GDM1 (cell line): ENCODE results near the gene S100B.
"Not testable (repeated sequence)": the region's sequence is repeated elsewhere in the genome, so short reads cannot be mapped to it uniquely, and the experiment has no call there.

Source experiments
- DNase-seq: peaks from one replicate; lab custom pipeline; 2025; lab: John Stamatoyannopoulos, UW

The S100B gene

GRCh38 chr21:46600978-46601377, 3.9 kb downstream of the S100B start:
- no peak for DNase-seq

DNA sequence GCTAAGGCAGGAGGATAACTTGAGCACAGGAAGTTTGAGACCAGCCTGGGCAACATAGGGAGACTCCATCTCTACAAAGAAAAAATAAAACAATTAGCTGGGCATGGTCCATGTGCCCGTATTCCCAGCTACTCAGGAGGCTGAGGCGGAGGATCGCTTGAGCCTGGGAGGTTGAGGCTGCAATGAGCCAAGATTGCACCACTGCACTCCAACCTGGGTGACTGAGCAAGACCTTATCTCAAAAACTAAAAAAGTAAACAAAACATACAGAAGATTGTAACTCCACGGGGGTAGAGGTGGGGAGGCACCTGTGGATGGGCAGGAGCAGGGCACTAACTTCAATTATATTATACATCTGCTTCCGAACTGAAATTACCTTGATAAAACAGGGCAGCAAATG, 4.6 kb downstream of the S100B start:
- DNase-seq = no peak

- no peak for DNase-seq
Observed at GRCh38 chr21:46598581-46599572, 6.0 kb downstream of the S100B start.

DNA sequence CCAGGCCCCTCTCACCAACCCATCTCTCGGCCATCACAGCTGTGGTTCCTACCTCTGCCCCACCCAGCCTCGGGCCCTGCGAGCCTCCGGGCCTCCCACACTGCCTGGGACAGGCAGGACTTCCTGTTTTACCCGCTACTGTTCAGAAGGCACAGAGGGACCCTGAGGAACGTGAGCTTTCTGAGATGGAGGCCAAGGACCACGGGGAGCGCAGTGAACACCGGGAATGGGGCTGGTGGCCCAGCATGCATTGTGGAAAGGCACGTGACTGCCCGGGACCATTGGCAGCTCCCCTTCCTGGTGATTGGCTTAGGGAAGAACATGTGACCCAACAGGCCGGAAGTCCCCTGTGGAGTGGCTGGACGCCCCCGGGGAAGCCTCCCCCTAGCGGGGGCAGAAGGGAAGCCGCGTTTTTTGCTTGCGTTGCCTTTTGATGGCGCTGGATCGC, 7.0 kb downstream of the S100B start:
- no peak for DNase-seq

DNA sequence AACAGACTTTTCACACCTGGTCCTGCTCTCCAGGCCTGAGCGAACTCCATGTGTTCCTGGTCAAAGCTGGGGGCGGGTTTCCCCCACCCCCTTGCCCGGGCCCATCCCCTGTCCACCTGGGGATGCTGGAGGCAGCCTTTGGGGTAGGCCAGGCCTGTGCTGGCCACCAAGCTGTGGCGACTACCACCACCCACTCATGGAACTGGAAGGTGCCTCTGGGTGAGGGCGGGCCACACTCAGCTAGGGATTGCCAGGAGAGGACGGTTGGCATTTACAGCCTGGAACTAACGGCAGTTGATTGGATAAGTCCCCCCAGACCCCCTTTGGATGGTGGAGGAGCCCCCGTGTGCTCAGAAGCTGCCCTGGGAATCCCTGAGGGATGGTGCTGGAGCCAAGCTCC, 7.9 kb downstream of the S100B start:
- no peak for DNase-seq

GRCh38 chr21:46596201-46596600, 8.7 kb downstream of the S100B start:
- no peak for DNase-seq

DNA sequence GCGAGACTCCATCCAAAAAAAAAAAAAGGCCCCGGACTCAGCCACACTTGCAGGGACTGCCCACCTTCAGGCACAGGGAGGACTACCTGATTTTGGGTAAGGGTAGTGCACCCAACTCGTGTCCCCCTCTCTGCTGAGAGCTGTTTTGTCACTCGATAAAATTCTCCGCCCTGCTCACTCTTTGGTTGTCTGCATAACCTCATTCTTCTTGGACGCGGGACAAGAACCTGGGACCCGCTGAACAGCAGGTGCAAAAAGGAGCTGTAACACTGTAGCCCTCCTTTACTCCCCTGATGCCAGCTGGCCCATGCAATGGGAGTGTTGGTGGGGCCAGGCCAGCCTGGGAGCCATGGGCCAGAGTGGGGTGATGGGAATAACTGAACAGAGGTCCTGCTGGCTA, 10.6 kb downstream of the S100B start:
- no peak for DNase-seq

DNA sequence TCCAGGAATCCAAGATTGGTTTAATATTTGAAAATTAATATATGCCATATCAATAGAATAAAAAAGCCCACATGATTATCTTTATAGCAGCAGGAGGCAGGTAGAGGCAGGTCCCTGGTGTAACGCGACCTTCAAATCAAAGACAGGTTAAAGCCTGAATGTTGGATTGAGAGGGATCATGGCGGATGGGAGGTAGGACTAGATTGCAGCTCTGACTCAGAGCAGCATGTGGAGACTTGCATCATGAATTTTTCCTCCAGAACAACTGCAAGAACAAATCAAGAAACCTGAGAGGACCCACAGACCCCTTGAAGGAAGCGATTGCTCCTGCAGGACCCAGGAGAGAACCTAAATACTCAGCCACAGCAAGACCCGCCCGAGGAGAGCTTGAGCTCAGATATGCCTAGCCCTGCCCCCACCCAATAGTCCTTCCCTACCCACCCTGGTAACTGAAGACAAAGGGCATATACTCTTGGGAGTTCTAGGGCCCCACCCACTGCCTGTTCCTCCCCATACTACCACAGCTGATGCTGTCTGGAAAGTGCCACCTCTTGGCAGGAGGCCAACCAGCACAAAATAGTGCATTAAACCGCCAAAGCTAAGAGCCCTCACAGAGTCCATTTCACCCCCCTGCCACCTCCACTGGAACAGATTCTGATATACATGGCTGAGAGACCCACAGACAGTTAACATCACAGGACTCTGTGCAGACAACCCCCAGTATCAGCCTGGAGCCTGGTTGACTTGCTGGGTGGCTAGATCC, 19.5 kb downstream of the S100B start:
- no peak for DNase-seq

GRCh38 chr21:46581780-46582307, 23.0 kb downstream of the S100B start:
- DNase-seq = no peak

DNA sequence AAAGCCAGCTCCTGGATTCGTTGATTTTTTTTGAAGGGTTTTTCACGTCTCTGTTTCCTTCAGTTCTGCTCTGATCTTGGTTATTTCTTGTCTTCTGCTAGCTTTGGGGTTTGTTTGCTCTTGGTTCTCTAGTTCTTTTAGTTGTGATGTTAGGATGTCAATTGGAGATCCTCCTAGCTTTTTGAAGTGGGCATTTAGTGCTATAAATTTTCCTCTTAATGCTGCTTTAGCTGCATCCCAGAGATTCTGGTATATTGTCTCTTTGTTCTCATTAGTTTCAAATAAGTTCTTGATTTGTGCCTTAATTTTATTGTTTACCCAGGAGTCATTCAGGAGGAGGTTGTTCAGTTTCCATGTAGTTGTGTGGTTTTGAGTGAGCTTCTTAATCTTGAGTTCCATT, 25.5 kb downstream of the S100B start:
- DNase-seq = not testable (repeated sequence)

GRCh38 chr21:46577786-46578185, 27.1 kb downstream of the S100B start:
- DNase-seq = not testable (repeated sequence)

- DNase-seq = no peak
Observed at GRCh38 chr21:46572850-46573249, 32.0 kb downstream of the S100B start.

- DNase-seq = no peak
Observed at GRCh38 chr21:46570631-46571030, 34.3 kb downstream of the S100B start.

DNA sequence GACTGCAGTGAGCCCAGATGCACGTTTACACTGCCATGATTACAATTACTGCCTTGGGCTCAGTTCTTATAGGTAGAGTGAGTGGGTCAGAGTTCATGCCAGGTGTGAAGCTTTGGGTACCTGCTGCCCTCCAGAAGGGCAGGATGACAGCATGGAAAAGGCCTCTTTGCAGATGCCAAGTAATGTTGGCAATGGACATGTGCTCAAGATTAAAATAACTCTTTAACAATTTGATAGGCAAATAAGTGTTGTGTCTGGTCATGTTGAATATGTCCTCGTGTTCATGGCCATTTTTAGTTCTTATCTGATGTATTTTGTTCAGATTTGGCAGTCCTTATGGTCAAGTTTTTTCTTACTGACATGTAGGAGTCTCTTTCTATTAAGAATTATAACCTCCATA, 34.8 kb downstream of the S100B start:
- no peak for DNase-seq

- no peak for DNase-seq
Observed at GRCh38 chr21:46569081-46569480, 35.8 kb downstream of the S100B start.

- DNase-seq = no peak
Observed at GRCh38 chr21:46568562-46568961, 36.3 kb downstream of the S100B start.

DNA sequence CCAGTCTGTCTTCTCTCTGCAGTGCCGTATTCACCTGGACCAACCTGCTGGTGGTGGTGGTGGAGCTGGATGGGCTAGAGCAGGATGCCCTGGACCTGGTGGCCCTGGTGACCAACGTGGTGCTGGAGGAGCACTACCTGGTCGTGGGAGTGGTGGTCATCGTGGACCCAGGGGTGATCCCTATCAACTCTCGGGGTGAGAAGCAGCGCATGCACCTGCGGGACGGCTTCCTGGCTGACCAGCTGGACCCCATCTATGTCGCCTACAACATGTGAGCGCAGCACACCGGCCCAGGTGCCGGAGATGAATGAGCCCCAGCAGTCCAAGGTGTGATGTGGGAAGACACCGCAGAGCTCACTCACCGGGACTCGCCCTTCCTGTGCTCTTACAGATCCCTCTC, 37.5 kb downstream of the S100B start:
- DNase-seq = no peak

- DNase-seq = no peak
Observed at GRCh38 chr21:46564391-46564790, 40.5 kb downstream of the S100B start.

GRCh38 chr21:46562964-46563607, 41.8 kb downstream of the S100B start:
- no peak for DNase-seq

DNA sequence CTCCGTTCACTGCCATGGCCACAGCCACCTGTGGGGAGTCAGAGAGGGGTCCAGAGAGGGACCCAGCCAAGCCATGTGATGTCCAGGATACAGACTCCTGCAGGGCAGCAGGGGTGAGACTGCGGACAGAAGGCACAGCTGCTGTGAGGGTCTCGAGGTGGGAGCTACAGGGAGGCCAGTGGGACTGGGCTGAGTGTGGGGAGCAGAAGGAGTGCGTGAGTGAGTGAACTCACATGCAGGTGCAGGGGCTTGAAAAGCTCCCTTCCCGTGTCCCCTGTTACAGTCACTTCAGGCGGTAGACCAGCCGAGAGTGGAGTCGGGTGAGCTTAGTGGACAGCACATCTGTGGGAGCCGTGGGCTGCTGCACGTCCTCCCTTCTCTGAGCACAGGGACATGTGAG, 42.4 kb downstream of the S100B start:
- DNase-seq = no peak

- no peak for DNase-seq
Observed at GRCh38 chr21:46561445-46562090, 43.3 kb downstream of the S100B start.
